Coronary artery (tissue), 2 donors: ENCODE data around the gene MTREX.

Experiments
- DNase-seq: peaks from one replicate; pipeline ENCODE4 v3.0.0-alpha.2; 2017; ENCODE audit warnings: low spot score
- H3K27ac ChIP-seq, 2 donors: fragments of 200-600 bp; sonication (generic); one replicate each; pipeline ENCODE4 v1.5.1; 2016 to 2019
- H3K4me3 ChIP-seq: fragments of 200-600 bp; sonication (generic); 2 replicates; pipeline ENCODE4 v1.5.1; 2016; ENCODE audit warnings: mild to moderate bottlenecking, moderate library complexity
- CTCF ChIP-seq: fragments of 200-600 bp; sonication (generic); IDR thresholded peaks from one replicate; pipeline ENCODE4 v1.5.1; 2019; ENCODE audit warnings: antibody characterized with exemption

MTREX gene

GRCh38 chr5:55407984-55408383 lies 100.2 kb downstream of the MTREX start:
- H3K27ac ChIP-seq, result no peak overlapping the region
- TF ChIP-seq CTCF, result no peak
- DNase-seq, result no peak
- H3K4me3 ChIP-seq, result no peak overlapping the region

GRCh38 chr5:55409775-55410174 lies 102.0 kb downstream of the MTREX start:
- Histone ChIP-seq H3K27ac (no peak overlapping the region), H3K4me3 (no peak overlapping the region)
- DNase-seq, result no peak
- TF ChIP-seq CTCF, result no peak

GRCh38 chr5:55410845-55411244 lies 103.1 kb downstream of the MTREX start:
- H3K4me3 ChIP-seq, result no peak overlapping the region
- H3K27ac ChIP-seq, result no peak overlapping the region
- TF ChIP-seq CTCF, result no peak
- no peak for DNase-seq

GRCh38 chr5:55411876-55412275 lies 104.1 kb downstream of the MTREX start:
- no peak overlapping the region for H3K4me3 ChIP-seq
- no peak for TF ChIP-seq CTCF
- H3K27ac ChIP-seq, result no peak overlapping the region
- DNase-seq, result no peak

- DNase-seq, result no peak
- Histone ChIP-seq H3K4me3 (no peak overlapping the region), H3K27ac (no peak overlapping the region)
- TF ChIP-seq CTCF, result no peak
Measured at GRCh38 chr5:55413644-55414043, 105.9 kb downstream of the MTREX start.

GRCh38 chr5:55415071-55415470 lies 107.3 kb downstream of the MTREX start:
- no peak for DNase-seq
- H3K27ac ChIP-seq, result no peak overlapping the region
- TF ChIP-seq CTCF, result no peak
- H3K4me3 ChIP-seq, result no peak overlapping the region

- no peak overlapping the region for H3K27ac ChIP-seq
- no peak overlapping the region for H3K4me3 ChIP-seq
- DNase-seq, result no peak
- TF ChIP-seq CTCF, result no peak
Measured at GRCh38 chr5:55416306-55416705, 108.5 kb downstream of the MTREX start.
